ENCODE data around the gene CLINT1. TPM values are rescaled to one million over a fixed set of nuclear protein-coding genes. Genes with fewer than 3 reads are reported as not detected.

Gene CLINT1
- total RNA-seq, 3 donors from 2014 or later = 86.5 to 157 (median 89.5) TPM

GRCh38 chr5:157870837-157871834 lies 12.2 kb upstream of the CLINT1 start:
- TF ChIP-seq CTCF (IDR thresholded peaks at IDR 0.05) = no peak
- no peak for TF ChIP-seq POLR2A (IDR thresholded peaks at IDR 0.05)
- no peak for TF ChIP-seq POLR2AphosphoS5 (IDR thresholded peaks at IDR 0.05)
- DNase-seq (ENCODE audit: low spot score in 2 of 2) = no peak
- no peaks in the 10 kb centered on the region for H3K4me1 ChIP-seq
- intact Hi-C loops (cut with DNase I; ENCODE audit: low total_unique reads) = no loop called here
- H3K27ac ChIP-seq = no peak overlapping the region
- H3K36me3 ChIP-seq = no peaks in the 10 kb centered on the region
- no peak overlapping the region for H3K4me3 ChIP-seq
- no peaks in the 10 kb centered on the region for H3K27me3 ChIP-seq
- H3K9me3 ChIP-seq = no peaks in the 10 kb centered on the region

GRCh38 chr5:157867751-157868387 lies 8.9 kb upstream of the CLINT1 start:
- Histone ChIP-seq H3K27me3 (no peaks in the 10 kb centered on the region), H3K4me3 (no peak overlapping the region), H3K4me1 (no peaks in the 10 kb centered on the region), H3K9me3 (no peaks in the 10 kb centered on the region), H3K27ac (no peak overlapping the region), H3K36me3 (no peaks in the 10 kb centered on the region)
- no peak for DNase-seq (ENCODE audit: low spot score in 2 of 2)
- intact Hi-C loops (cut with DNase I; ENCODE audit: low total_unique reads) = no loop called here
- no peak for TF ChIP-seq POLR2A (IDR thresholded peaks at IDR 0.05)
- no peak for TF ChIP-seq CTCF (IDR thresholded peaks at IDR 0.05)
- no peak for TF ChIP-seq POLR2AphosphoS5 (IDR thresholded peaks at IDR 0.05)

- Histone ChIP-seq H3K9me3 (no peaks in the 10 kb centered on the region), H3K4me1 (no peaks in the 10 kb centered on the region), H3K27ac (no peak overlapping the region), H3K27me3 (no peaks in the 10 kb centered on the region), H3K4me3 (no peak overlapping the region), H3K36me3 (no peaks in the 10 kb centered on the region)
- no peak for TF ChIP-seq CTCF (IDR thresholded peaks at IDR 0.05)
- no peak for TF ChIP-seq POLR2A (IDR thresholded peaks at IDR 0.05)
- TF ChIP-seq POLR2AphosphoS5 (IDR thresholded peaks at IDR 0.05) = no peak
- DNase-seq (ENCODE audit: low spot score in 2 of 2) = no peak
- intact Hi-C loops (cut with DNase I; ENCODE audit: low total_unique reads) = no loop called here
Observed at GRCh38 chr5:157866536-157866935, 7.6 kb upstream of the CLINT1 start.

- Histone ChIP-seq H3K9me3 (no peaks in the 10 kb centered on the region), H3K36me3 (no peaks in the 10 kb centered on the region), H3K4me3 (no peak overlapping the region), H3K4me1 (no peaks in the 10 kb centered on the region), H3K27ac (no peak overlapping the region), H3K27me3 (no peaks in the 10 kb centered on the region)
- no peak for DNase-seq (ENCODE audit: low spot score in 2 of 2)
- intact Hi-C loops (cut with DNase I; ENCODE audit: low total_unique reads) = no loop called here
- no peak for TF ChIP-seq CTCF (IDR thresholded peaks at IDR 0.05)
- no peak for TF ChIP-seq POLR2A (IDR thresholded peaks at IDR 0.05)
- TF ChIP-seq POLR2AphosphoS5 (IDR thresholded peaks at IDR 0.05) = no peak
Observed at GRCh38 chr5:157865781-157866180, 6.8 kb upstream of the CLINT1 start.

GRCh38 chr5:157864067-157864466 lies 5.1 kb upstream of the CLINT1 start:
- Histone ChIP-seq H3K27ac (no peak overlapping the region), H3K4me1 (no peaks in the 10 kb centered on the region), H3K27me3 (no peaks in the 10 kb centered on the region), H3K4me3 (no peak overlapping the region), H3K9me3 (no peaks in the 10 kb centered on the region), H3K36me3 (no peaks in the 10 kb centered on the region)
- intact Hi-C loops (cut with DNase I; ENCODE audit: low total_unique reads) = no loop called here
- TF ChIP-seq POLR2A (IDR thresholded peaks at IDR 0.05) (no peak), CTCF (IDR thresholded peaks at IDR 0.05) (no peak), POLR2AphosphoS5 (IDR thresholded peaks at IDR 0.05) (no peak)
- DNase-seq (ENCODE audit: low spot score in 2 of 2) = no peak

Data from breast epithelium (tissue), 4 donors.